Inferior parietal cortex (tissue), 1 donor: ENCODE results near the gene THSD4.

Experiments used
- DNase-seq: peaks from one replicate; pipeline ENCODE4 v3.0.0-alpha.2; 2016; ENCODE audit errors: extremely low spot score

The THSD4 gene

GRCh38 chr15:71225851-71226250 lies 110.6 kb downstream of the THSD4 start:
- no peak for DNase-seq

- no peak for DNase-seq
These were observed 111.5 kb downstream of the THSD4 start for GRCh38 chr15:71226536-71227455.

- no peak for DNase-seq
These were observed 113.1 kb downstream of the THSD4 start for GRCh38 chr15:71228403-71228802.

- DNase-seq = no peak
These were observed 115.0 kb downstream of the THSD4 start for GRCh38 chr15:71230303-71230702.

GRCh38 chr15:71231758-71232157 lies 116.5 kb downstream of the THSD4 start:
- DNase-seq = no peak

- DNase-seq = no peak
These were observed 117.1 kb downstream of the THSD4 start for GRCh38 chr15:71232411-71232810.

- peak; percentile 38 for DNase-seq
These were observed 122.4 kb downstream of the THSD4 start for GRCh38 chr15:71237456-71238188.

GRCh38 chr15:71238926-71239325 lies 123.7 kb downstream of the THSD4 start:
- DNase-seq = no peak

- DNase-seq = no peak
These were observed 124.5 kb downstream of the THSD4 start for GRCh38 chr15:71239592-71240364.

GRCh38 chr15:71242292-71242691 lies 127.0 kb downstream of the THSD4 start:
- DNase-seq = no peak

GRCh38 chr15:71244250-71244649 lies 129.0 kb downstream of the THSD4 start:
- no peak for DNase-seq

GRCh38 chr15:71245588-71245987 lies 130.3 kb downstream of the THSD4 start:
- DNase-seq = no peak

- DNase-seq = no peak
These were observed 133.1 kb downstream of the THSD4 start for GRCh38 chr15:71248386-71248785.

GRCh38 chr15:71249986-71250385 lies 134.7 kb downstream of the THSD4 start:
- no peak for DNase-seq

- DNase-seq = no peak
These were observed 135.8 kb downstream of the THSD4 start for GRCh38 chr15:71250936-71251583.

GRCh38 chr15:71251584-71252043 lies 136.3 kb downstream of the THSD4 start:
- DNase-seq = no peak

GRCh38 chr15:71252044-71252739 lies 136.9 kb downstream of the THSD4 start:
- DNase-seq = no peak

GRCh38 chr15:71252740-71253047 lies 137.4 kb downstream of the THSD4 start:
- DNase-seq = no peak

GRCh38 chr15:71254491-71254890 lies 139.2 kb downstream of the THSD4 start:
- DNase-seq = no peak

GRCh38 chr15:71256934-71257664 lies 141.8 kb downstream of the THSD4 start:
- DNase-seq = no peak
